Left lung (tissue), 10 donors: Measurements from ENCODE around the gene SPINT3. TPM values are rescaled to one million over a fixed set of nuclear protein-coding genes. Genes with fewer than 3 reads are reported as not detected.

Source experiments
- ATAC-seq: fragments of 200-7000 bp; cut with Tn5 transposase; one replicate; pipeline ENCODE4 v1.9.1; 2020; ENCODE audit warnings: moderate library complexity
- DNase-seq, 4 donors: peaks; one replicate each; pipeline ENCODE4 v3.0.0-alpha.2; 2013 to 2020
- H3K27ac ChIP-seq, 2 donors: fragments of 200-600 bp; sonication (generic) in 1 of 2; one replicate each; pipeline versions ENCODE4 v1.5.0 to v1.8.0; 2020 to 2021
- H3K27me3 ChIP-seq, 2 donors: fragments of 200-600 bp; sonication (generic) in 1 of 2; one replicate each; pipeline versions ENCODE4 v1.5.0 to v1.8.0; 2020 to 2021
- H3K36me3 ChIP-seq, 2 donors: fragments of 200-600 bp; sonication (generic) in 1 of 2; one replicate each; pipeline versions ENCODE4 v1.5.0 to v1.8.0; 2020 to 2021
- H3K4me1 ChIP-seq, 2 donors: fragments of 200-600 bp; one replicate each; pipeline ENCODE4 v1.8.0; 2021
- H3K4me3 ChIP-seq, 2 donors: fragments of 200-600 bp; sonication (generic) in 1 of 2; one replicate each; pipeline versions ENCODE4 v1.5.0 to v1.8.0; 2020 to 2021; ENCODE audit warnings: mild to moderate bottlenecking in 1 of 2
- H3K9me3 ChIP-seq, 2 donors: fragments of 200-600 bp; sonication (generic) in 1 of 2; one replicate each; pipeline versions ENCODE4 v1.5.0 to v1.8.0; 2020 to 2021
- intact Hi-C, 2 donors: fragments of 100-400 bp; cut with DNase I; formaldehyde crosslinking; loops; one replicate each; pipeline versions ENCODE4 v1.11.2 to v1.14.2; 2022
- polyA plus RNA-seq, 6 donors: library from polyadenylated mRNA; unstranded; fragments of 120-200 nt; gene quantifications; one replicate each; pipeline ENCODE4 v1.2.1, GENCODE V29; 2013; ENCODE audit not compliant: insufficient read length in 6 of 6
- total RNA-seq, 2 donors: library from RNA; stranded (reverse); fragmentation: NEBNext Ultra II Directional; extraction: Animal tissue kit (Norgen Biotek cat#: 25700); gene quantifications; one replicate each; pipeline ENCODE4 v1.2.1, GENCODE V29; 2021
- TF ChIP-seq, protein P1 (sequence below), 2 donors: fragments of 200-600 bp; sonication (generic) in 1 of 2; IDR thresholded peaks; one replicate each; pipeline versions ENCODE4 v1.5.0 to v1.8.0; 2021; ENCODE audit warnings: antibody characterized with exemption in 2 of 2
- donor health status: DM: no; HTN: yes; CAD: no.
- donor health status: DM: no; HTN: no; CAD: no.

The SPINT3 gene
- total and polyA plus RNA-seq, 8 donors, result not detected

DNA sequence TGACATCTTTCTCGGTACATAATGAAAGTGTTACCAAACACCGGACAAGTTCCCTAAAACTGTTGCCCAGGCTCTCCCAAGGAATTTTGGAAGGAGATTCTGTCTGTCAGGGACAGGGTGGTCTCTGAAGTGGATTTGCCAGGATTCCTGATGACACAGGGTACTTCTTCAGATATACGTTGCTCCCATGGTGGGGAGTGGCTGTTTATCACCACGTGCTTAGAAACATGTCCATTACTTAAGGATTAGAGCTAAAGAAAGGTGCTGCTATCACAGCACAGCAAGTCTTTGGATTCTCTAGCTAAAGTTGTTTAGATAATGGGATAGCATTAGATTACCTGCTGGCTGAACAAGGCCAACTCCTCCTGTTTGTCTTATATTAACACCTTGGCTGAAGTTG is 6.3 kb downstream of the SPINT3 start:
- Histone ChIP-seq H3K4me3 (no peak overlapping the region), H3K36me3 (no peaks in the 10 kb centered on the region), H3K4me1 (no peaks in the 10 kb centered on the region), H3K27ac (no peak overlapping the region), H3K9me3 (no peaks in the 10 kb centered on the region), H3K27me3 (peaks cover 0 to 16% of the 10 kb centered on the region in 2 donors)
- intact Hi-C loops, result no loop called here
- TF ChIP-seq, protein P1, sequence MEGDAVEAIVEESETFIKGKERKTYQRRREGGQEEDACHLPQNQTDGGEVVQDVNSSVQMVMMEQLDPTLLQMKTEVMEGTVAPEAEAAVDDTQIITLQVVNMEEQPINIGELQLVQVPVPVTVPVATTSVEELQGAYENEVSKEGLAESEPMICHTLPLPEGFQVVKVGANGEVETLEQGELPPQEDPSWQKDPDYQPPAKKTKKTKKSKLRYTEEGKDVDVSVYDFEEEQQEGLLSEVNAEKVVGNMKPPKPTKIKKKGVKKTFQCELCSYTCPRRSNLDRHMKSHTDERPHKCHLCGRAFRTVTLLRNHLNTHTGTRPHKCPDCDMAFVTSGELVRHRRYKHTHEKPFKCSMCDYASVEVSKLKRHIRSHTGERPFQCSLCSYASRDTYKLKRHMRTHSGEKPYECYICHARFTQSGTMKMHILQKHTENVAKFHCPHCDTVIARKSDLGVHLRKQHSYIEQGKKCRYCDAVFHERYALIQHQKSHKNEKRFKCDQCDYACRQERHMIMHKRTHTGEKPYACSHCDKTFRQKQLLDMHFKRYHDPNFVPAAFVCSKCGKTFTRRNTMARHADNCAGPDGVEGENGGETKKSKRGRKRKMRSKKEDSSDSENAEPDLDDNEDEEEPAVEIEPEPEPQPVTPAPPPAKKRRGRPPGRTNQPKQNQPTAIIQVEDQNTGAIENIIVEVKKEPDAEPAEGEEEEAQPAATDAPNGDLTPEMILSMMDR (IDR thresholded peaks at IDR 0.05), result no peak
- ATAC-seq, result no peak
- DNase-seq, result no peak

DNA sequence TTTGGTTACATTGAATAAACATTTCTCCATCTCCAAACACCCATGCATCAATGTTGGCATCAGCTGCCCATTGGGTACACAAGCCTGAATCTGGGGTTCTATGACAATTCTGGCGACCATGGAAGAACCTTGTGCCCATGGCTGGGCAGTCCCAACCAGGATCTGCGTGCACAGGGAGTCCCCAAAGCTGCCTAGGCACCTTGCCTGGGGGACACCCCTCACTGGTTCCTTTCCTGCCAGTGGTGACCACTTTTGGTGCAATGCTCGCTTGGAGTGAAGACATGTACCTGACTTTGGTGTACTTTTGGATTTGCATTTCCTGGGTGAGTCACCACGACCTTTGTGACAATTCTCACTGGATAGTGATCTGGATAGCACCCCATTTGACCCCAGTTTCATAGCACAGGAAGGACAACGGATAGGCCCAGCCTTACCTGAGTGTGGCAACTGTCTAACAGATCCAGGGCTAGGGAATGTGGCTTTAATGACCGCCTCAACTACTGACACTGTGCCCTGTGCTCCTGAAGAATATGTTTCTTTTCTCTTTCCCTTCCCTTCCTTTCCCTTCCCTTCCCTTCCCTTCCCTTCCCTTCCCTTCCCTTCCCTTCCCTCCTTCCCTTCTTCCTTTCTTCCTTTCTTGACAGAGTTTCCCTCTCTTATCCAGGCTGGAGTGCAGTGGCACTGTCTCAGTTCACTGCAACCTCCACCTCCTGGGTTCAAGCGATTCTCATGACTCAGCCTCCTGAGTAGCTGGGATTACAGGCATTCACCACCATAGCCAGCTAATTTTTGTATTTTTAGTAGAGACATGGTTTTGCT is 7.1 kb downstream of the SPINT3 start:
- intact Hi-C loops, result no loop called here
- Histone ChIP-seq H3K9me3 (no peaks in the 10 kb centered on the region), H3K4me1 (no peaks in the 10 kb centered on the region), H3K27ac (no peak overlapping the region), H3K27me3 (peaks cover 0 to 25% of the 10 kb centered on the region in 2 donors), H3K36me3 (no peaks in the 10 kb centered on the region), H3K4me3 (no peak overlapping the region)
- TF ChIP-seq, protein P1 (IDR thresholded peaks at IDR 0.05), result no peak
- DNase-seq (no peak), ATAC-seq (no peak)

DNA sequence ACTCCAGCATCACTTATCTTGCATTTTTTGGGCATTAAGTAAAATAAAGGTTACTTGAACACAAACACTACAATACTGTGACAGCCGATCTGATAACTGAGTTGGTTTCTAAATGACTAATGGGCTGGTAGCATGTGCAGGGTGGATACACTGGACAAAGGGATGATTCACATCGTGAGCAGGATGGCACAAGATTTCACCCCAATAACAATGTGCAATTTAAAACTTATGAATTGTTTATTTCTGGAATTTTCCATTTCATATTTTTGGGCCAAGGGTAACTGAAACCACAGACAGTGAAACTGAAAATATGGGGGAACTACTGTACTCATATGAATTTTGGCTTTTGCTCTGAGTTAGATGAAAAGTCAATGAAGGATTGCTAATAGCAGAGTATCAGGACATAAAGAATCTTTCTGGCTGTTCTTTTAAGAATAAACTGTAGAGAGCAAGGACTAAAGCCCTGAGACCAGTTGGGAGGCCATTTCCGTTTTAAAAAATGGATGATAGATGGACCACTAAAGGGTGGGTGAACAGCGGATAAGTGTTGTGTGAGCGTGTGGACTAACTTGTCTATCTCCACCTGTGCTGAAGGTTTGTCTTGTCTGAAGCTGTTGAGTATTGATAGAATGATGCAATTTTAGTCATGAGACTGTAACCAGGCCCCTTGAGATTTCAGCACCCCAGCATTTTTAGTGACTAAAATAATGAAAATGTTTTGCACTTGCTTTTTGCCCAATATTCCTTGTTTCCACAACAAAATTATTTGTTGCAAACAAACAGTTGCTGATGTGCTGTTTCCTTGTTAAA is 8.2 kb downstream of the SPINT3 start:
- DNase-seq, result no peak
- no peak for ATAC-seq
- intact Hi-C loops, result no loop called here
- no peaks in the 10 kb centered on the region for H3K4me1 ChIP-seq
- peaks cover 0 to 30% of the 10 kb centered on the region in 2 donors for H3K27me3 ChIP-seq
- TF ChIP-seq, protein P1 (IDR thresholded peaks at IDR 0.05), result no peak
- no peak overlapping the region for H3K4me3 ChIP-seq
- H3K9me3 ChIP-seq, result no peaks in the 10 kb centered on the region
- no peak overlapping the region for H3K27ac ChIP-seq
- no peaks in the 10 kb centered on the region for H3K36me3 ChIP-seq

DNA sequence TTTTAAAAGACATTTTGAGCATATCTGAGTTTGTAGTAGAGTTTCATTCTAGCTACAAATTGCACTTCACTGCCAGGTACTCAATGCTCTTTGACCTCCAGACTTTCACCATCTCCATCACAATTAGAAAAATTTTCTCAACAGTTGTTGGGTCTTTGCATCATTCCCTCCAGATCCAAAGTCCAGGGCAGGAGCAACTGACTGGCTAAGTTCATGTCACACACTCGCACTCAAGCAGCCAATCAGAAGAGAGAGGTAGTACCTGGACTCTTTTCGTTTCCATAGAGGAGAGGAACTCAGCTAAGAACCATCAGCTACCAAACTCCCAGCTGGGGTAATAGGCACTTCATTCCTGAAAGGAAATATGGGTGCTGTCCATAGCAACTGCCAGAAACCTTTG is 9.0 kb downstream of the SPINT3 start:
- Histone ChIP-seq H3K36me3 (no peaks in the 10 kb centered on the region), H3K9me3 (no peaks in the 10 kb centered on the region), H3K27ac (no peak overlapping the region), H3K4me1 (no peaks in the 10 kb centered on the region), H3K27me3 (peaks cover 0 to 34% of the 10 kb centered on the region in 2 donors), H3K4me3 (no peak overlapping the region)
- DNase-seq (no peak), ATAC-seq (no peak)
- TF ChIP-seq, protein P1 (IDR thresholded peaks at IDR 0.05), result no peak
- intact Hi-C loops, result no loop called here

DNA sequence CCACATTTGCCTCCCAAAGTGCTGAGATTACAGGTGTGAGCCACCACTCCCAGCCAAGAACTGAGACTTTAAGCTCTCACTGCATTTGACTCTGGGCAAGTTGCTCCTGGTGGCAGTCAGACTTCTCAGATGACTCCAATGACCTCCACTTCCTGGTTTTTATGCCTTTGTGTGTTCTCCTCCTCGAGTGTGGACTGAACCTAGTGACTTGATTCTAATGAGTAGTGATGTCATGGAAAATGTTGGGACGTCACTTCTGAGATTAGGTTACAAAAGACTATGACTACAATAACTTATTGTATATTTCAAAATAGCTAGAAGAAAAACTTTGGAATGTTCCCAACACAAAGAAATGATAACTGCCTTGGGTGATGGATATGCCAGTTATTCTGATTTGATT is 12.0 kb downstream of the SPINT3 start:
- TF ChIP-seq, protein P1 (IDR thresholded peaks at IDR 0.05), result no peak
- Histone ChIP-seq H3K9me3 (no peaks in the 10 kb centered on the region), H3K36me3 (no peaks in the 10 kb centered on the region), H3K27ac (no peak overlapping the region), H3K27me3 (peaks cover 0 to 62% of the 10 kb centered on the region in 2 donors), H3K4me3 (no peak overlapping the region), H3K4me1 (no peaks in the 10 kb centered on the region)
- ATAC-seq, result no peak
- intact Hi-C loops, result no loop called here
- no peak for DNase-seq
